Right atrium auricular region (tissue), 2 donors: ENCODE data around the gene UQCRC1. TPM values are rescaled to one million over a fixed set of nuclear protein-coding genes. Genes with fewer than 3 reads are reported as not detected.

Experiments used
- DNase-seq: peaks from one replicate; pipeline ENCODE4 v3.0.0-alpha.2; 2019; ENCODE audit warnings: low spot score
- H3K27ac ChIP-seq, 2 donors: fragments of 200-600 bp; sonication (generic); 1 replicate in 1 of 2; 2 replicates in 1 of 2; pipeline ENCODE4 v1.5.1; 2016 to 2019
- H3K27me3 ChIP-seq, 2 donors: fragments of 200-600 bp; sonication (generic); one replicate each; pipeline versions ENCODE4 v1.5.1 to v1.6.0; 2017 to 2019
- H3K36me3 ChIP-seq: fragments of 200-600 bp; sonication (generic); one replicate; pipeline ENCODE4 v1.5.1; 2016
- H3K4me1 ChIP-seq, 2 donors: fragments of 200-600 bp; sonication (generic); one replicate each; pipeline versions ENCODE4 v1.5.1 to v1.6.0; 2017 to 2019
- H3K4me3 ChIP-seq, 2 donors: fragments of 200-600 bp; sonication (generic); 1 replicate in 1 of 2; 2 replicates in 1 of 2; pipeline ENCODE4 v1.5.1; 2017 to 2019; ENCODE audit warnings: mild to moderate bottlenecking in 1 of 2, moderate library complexity in 1 of 2
- H3K9me3 ChIP-seq, 2 donors: fragments of 200-600 bp; sonication (generic); one replicate each; pipeline ENCODE4 v1.5.1; 2019
- total RNA-seq, 2 donors: library from RNA; depleted of rRNA; stranded (reverse); fragments of >200 nt; gene quantifications; one replicate each; pipeline ENCODE4 v1.1.0, GENCODE V29; 2016
- TF ChIP-seq, protein P1 (sequence below), 2 donors: fragments of 200-600 bp; sonication (generic); IDR thresholded peaks; one replicate each; pipeline ENCODE4 v1.5.1; 2019; ENCODE audit warnings: antibody characterized with exemption in 2 of 2

UQCRC1 gene
- total RNA-seq, 2 donors from 2014 or later, result 847 to 948 TPM

DNA sequence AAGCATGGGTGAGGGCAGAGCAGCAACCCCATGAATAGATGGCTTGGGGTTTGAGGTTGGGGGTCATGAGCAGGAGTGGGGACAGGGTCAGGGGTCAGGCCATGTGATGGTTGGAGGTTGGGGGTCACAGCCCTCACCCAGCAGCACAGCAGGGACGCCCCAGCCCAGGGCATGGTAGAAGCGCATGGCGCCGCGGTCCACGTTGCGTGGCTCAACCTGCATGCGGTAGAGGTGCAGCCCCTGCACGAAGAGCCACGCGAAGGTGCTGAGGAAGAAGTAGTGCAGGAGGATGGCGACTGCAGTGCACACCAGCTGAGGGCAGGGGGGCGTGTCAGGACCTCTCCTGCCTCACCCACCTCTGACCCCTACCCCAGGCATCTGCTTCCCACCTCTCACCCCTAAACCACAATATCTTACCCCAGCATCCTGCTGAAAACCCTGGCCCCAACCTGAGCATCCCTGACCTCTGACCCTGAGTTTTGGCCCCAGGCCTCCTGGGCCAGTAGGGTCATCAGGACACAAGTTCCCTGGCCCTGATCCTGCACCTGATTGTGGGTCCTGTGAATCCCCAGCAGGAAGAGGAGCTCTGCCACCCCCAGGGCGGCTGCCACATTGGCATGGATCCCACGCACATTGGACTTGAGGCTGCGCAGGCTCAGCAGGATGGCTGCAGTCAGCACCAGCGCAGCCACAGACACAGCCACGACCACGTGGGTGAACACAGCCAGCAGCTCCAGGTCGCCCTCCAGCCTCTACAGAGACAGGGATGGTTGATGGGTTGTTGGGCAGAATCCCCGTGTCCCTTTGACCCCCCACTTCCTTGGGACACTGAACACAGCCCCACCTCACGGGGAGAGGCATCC is 35.7 kb upstream of the UQCRC1 start:
- no peak for DNase-seq
- no peaks in the 10 kb centered on the region for H3K9me3 ChIP-seq
- TF ChIP-seq, protein P1, sequence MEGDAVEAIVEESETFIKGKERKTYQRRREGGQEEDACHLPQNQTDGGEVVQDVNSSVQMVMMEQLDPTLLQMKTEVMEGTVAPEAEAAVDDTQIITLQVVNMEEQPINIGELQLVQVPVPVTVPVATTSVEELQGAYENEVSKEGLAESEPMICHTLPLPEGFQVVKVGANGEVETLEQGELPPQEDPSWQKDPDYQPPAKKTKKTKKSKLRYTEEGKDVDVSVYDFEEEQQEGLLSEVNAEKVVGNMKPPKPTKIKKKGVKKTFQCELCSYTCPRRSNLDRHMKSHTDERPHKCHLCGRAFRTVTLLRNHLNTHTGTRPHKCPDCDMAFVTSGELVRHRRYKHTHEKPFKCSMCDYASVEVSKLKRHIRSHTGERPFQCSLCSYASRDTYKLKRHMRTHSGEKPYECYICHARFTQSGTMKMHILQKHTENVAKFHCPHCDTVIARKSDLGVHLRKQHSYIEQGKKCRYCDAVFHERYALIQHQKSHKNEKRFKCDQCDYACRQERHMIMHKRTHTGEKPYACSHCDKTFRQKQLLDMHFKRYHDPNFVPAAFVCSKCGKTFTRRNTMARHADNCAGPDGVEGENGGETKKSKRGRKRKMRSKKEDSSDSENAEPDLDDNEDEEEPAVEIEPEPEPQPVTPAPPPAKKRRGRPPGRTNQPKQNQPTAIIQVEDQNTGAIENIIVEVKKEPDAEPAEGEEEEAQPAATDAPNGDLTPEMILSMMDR (IDR thresholded peaks at IDR 0.05), result no peak
- no peak overlapping the region for H3K27ac ChIP-seq
- H3K27me3 ChIP-seq, result no peaks in the 10 kb centered on the region
- no peaks in the 10 kb centered on the region for H3K36me3 ChIP-seq
- H3K4me3 ChIP-seq, result no peak overlapping the region
- H3K4me1 ChIP-seq, result no peaks in the 10 kb centered on the region

DNA sequence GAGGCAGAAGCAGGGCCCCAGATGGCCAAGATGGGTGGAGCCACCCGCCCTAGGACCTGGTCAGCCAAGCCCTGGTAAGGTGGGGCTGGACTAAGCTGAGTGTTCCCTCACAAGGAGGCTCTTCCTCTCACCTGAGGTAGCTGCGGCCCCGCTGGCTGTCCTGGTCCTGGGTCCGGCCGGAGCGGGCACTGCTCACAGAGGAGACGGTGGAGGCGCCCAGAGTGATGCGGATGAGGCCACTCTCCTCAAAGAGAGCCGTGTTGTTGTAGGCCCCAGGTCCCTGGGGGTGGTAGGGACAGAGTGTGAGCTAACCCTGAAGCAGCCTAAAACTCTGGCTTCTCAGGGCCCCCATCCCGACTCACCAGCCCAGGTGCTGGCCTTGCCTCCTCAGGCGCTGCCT is 33.2 kb upstream of the UQCRC1 start:
- no peaks in the 10 kb centered on the region for H3K27me3 ChIP-seq

DNA sequence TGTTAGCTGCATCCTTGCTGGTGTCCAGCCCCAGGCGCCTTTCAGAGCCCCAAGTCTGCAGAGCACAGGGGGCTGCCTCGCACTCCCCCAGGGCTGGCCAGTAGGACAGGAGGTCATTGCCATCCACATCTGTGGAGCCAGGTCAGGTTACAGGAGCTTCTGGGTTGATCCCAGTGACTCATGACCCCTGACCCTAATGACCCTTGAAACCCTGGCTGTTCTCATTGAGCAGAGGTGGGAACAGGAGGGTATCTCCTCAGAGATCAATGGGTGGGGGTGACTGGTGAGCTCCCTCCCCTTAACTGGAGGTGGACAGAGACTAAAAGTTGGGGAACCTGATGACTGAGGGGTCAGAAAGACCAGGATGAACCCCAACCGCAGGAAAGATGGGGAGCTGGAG is 31.9 kb upstream of the UQCRC1 start:
- TF ChIP-seq, protein P1 (IDR thresholded peaks at IDR 0.05), result no peak
- H3K4me1 ChIP-seq, result peaks cover 0 to 5% of the 10 kb centered on the region in 2 donors
- no peak overlapping the region for H3K27ac ChIP-seq
- H3K27me3 ChIP-seq, result no peaks in the 10 kb centered on the region
- no peak for DNase-seq
- H3K36me3 ChIP-seq, result no peaks in the 10 kb centered on the region
- no peak overlapping the region for H3K4me3 ChIP-seq
- no peaks in the 10 kb centered on the region for H3K9me3 ChIP-seq

More for the DNA sequence above, 33.2 kb upstream of the UQCRC1 start:
- Histone ChIP-seq H3K9me3 (no peaks in the 10 kb centered on the region), H3K4me3 (no peak overlapping the region), H3K36me3 (no peaks in the 10 kb centered on the region), H3K27ac (no peak overlapping the region), H3K4me1 (no peaks in the 10 kb centered on the region)
- TF ChIP-seq, protein P1 (IDR thresholded peaks at IDR 0.05), result no peak
- DNase-seq, result no peak

GRCh38 chr3:48639944-48640606 is 30.6 kb upstream of the UQCRC1 start:
- Histone ChIP-seq H3K4me1 (peaks cover 0 to 14% of the 10 kb centered on the region in 2 donors), H3K27ac (no peak overlapping the region), H3K9me3 (no peaks in the 10 kb centered on the region), H3K27me3 (no peaks in the 10 kb centered on the region), H3K36me3 (no peaks in the 10 kb centered on the region), H3K4me3 (no peak overlapping the region)
- DNase-seq, result no peak
- TF ChIP-seq, protein P1 (IDR thresholded peaks at IDR 0.05), result no peak

GRCh38 chr3:48637305-48637704 is 27.9 kb upstream of the UQCRC1 start:
- Histone ChIP-seq H3K27ac (no peak overlapping the region), H3K36me3 (no peaks in the 10 kb centered on the region), H3K4me1 (peaks cover 0 to 28% of the 10 kb centered on the region in 2 donors), H3K9me3 (no peaks in the 10 kb centered on the region), H3K27me3 (no peaks in the 10 kb centered on the region), H3K4me3 (no peak overlapping the region)
- no peak for DNase-seq
- TF ChIP-seq, protein P1 (IDR thresholded peaks at IDR 0.05), result no peak
